Measurements from ENCODE around the gene HOXA1.

The HOXA1 gene

DNA sequence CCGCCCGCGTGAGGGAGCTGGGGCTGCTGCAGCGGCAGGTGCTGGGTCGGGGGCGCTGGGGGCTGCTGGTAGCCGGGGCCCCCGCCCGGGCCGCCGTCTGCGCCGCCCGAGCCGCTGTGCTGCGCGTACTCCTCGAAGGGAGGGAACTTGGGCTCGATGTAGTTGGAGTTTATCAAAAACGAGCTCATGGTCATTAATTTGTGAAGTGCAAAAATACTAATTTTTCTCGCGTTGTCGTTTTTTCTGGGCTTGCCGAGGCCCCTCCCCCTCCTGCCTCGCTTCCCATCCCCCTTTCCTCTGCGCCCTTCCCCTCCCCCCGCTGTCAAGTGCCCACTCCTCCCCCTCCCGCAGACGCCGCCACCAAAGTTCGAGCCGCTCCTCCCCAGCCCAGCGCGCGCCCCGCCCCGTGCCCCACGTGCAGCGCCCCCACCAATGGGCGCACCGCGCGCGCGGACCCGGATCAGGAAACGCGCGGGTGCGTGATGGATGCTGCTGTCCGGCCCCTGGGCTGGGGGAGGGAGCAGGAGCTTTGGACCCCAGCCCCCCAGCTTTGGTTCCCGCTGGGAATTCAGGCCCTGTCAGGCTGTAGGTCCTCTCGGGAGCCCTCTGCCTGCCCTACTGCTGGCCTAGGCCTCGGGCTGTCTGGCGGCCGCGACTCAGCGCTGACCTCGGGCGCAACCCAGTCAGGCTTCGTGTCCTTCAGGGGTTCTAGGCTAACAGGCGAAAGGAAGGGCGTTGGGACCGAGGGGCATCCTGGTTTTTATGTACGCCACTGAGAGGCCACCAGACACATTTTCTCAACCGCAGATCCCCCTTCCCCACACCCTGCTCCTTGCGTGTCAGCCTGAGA, 35.0 kb upstream of the HOXA1 start, which contains the start of gene HOXA4:
TSS of gene HOXA4 (minus strand) at position 218 of the 850 bp plus-strand sequence. CDS start at position 194, 24 bp downstream.
- peak; percentile 77 for DNase-seq

DNA sequence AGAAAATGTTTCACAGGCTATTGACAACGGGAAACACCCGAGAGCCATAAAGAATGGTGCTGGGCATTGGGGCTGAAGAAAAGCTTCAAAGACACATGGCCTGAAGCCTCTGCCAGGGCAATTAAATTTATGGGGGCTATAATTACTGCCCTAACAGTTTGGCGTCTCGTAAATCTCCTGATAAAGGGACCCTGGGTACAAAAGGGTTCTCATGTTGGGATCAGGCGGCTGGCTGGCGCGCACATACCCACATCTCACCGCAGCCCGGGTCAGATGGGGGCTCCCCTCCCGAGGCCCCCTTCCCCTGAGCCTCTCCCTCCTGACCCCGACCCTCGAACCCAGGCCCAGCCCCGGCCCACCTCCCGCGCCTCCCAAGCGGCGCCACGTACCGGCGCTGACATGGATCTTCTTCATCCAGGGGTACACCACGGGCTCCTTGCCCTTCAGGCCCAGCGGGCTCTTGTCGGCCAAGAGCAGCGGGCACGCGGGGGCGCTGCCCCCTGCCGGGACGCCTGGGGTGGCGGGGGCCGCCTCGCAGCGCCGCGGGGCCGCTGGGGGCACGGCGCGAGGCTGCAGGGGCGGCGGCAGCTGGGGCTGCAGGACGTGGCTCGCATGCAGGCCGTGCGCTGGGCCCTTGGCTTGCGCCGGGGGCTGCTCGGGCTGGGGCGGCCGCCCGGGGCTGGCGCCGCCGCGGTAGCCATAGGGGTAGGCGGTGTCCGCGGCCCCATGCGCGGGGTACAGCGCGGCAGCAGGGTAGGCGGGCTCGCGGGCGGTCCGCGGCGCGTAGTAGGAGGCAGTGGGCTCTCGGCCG, 34.1 kb upstream of the HOXA1 start:
- DNase-seq: no peak

DNA sequence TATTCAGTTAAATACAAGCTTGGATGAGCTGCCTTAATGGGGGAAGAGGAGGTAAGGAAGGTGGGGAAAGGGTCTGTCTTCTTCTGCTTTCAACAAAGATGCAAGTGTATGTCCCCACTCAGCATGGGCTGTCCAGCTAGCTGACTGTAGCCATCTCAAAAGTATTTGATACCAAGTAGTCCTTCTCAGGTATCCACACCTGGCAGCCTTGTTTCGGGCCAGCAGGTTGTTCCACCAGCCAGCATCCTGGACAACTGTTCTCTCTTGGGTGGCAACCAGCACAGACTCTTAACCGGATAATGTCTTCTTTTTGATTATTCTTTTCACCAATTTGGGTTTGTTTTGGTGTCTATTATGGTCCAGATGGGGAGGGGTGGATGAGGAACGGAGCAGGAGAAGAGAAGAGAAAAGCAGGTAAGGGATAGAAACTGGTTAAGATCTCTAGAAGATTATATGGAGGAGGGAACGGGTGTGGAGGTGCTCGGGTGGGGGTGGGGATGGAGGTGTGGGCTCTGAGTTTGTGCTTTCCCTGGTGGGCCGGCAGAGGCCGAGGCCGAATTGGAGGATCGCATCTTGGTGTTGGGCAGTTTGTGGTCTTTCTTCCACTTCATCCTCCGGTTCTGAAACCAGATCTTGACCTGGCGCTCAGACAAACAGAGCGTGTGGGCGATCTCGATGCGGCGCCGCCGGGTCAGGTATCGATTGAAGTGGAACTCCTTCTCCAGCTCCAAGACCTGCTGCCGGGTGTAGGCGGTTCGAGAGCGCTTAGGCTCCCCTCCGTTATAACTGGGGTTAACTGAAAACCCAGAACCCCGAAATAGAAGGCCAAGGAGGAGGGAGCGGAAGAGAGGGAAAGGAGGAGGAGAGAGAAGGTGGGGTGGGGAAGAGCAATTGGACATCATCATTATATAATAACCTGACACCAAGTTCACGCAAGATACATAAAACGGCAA, 33.3 kb upstream of the HOXA1 start:
- no peak for DNase-seq

DNA sequence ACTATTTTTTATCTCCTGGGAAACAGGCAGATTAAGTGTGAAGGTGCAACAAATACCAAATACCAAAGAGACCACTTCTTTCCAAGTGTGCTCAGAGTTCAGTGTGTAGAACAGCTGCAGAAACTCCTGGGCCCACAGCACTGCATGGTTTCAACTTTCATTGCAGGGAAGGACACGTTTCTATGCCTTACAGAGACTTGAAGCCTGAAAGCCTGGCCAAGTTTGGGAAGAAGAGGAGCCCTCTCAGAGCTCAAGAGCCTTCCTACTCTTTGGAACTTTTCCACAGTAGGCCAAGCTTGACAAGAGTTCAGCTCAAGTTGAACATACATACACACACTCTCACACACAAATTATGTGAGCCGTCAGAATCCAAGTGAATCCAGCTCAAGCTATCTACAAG, 32.2 kb upstream of the HOXA1 start:
- DNase-seq: no peak

DNA sequence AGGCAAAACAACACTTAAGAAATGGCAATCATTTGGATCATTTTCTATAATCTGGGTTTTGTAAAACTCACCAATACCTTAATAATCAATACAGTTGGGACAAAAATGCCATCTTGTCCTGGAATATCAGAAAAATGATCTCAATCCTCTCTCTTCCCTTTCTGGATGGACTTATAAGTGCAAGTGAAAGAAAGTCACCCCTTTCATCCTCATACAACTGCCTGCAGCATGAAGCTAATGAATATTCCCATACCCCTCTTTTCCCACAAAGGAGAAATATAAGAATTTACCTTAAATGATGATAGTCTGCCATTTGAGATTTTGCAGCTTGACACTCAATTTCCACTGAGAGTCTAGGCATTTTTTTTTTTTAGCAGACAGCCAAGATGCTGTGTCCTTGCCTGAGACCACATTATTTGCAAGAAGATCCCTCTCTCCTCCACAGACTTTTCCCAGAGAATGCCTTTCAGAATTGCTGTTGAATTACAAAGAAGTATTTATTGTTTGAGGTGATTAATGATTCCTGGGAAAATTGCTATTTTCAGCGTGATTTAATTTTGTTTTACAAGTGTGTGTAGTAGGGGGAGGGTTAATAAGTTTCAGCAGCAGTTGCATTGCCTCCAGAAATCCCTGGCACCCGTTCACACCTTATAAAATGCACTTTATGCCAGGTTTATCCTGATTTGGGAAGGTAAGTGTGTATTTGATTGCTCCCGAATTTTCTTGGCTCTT, 31.0 kb upstream of the HOXA1 start:
- no peak for DNase-seq

DNA sequence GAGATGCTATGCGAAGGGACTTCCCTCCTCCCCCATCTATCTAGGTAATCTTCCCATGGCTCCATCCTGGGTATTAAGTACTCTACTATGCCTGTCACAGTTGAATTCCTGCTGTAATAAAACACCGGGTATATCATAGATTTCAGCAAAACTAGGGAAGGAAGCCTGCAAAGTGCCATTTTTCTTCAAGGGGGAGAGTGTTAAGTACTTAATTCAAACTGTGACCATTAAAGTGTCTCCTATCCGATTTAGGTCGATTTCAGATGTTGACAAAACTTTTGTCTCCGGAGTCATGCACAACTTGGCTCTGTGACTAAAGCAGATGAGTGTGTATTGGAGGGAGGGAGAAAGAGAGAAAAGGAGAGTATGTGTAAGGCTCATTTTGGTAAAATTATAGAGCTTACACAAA, 30.2 kb upstream of the HOXA1 start:
- DNase-seq: no peak

DNA sequence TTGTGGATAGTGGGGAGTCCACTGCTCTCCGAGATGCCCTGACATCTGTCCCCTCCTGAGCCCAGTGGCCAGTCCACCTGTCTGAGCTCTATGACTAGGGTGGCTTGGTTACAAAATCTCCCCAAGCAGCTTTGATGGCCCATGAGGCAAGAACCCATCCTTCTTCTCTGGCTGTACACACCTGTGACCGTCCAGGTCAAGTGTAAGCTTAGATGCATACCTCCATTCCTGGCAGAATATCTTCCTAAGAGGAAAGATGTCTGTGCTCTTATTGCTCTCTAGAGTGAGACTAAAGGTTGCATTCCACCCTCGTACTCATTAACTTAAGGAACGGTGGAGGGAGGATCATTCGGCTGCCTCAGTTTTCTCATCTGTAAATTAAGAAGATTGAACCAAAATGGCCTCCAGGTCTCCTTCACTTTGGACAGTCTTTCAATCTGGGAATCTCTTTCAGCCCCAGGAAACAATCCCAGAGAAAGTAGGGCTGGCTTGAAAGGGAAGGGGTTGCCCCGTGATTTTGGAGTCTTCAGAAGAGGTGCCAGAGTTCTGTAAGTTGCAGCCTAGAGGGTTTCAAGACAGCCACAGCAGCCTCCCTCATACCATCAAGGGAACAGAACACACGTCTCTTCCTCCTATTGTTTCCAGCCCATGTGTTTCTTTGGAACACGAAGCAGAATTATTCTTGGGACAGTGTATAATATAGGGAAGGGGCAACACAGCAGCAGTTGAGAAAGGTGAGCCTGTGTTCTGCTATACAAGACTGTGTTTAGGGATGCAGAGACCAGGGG, 29.3 kb upstream of the HOXA1 start:
- no peak for DNase-seq

DNA sequence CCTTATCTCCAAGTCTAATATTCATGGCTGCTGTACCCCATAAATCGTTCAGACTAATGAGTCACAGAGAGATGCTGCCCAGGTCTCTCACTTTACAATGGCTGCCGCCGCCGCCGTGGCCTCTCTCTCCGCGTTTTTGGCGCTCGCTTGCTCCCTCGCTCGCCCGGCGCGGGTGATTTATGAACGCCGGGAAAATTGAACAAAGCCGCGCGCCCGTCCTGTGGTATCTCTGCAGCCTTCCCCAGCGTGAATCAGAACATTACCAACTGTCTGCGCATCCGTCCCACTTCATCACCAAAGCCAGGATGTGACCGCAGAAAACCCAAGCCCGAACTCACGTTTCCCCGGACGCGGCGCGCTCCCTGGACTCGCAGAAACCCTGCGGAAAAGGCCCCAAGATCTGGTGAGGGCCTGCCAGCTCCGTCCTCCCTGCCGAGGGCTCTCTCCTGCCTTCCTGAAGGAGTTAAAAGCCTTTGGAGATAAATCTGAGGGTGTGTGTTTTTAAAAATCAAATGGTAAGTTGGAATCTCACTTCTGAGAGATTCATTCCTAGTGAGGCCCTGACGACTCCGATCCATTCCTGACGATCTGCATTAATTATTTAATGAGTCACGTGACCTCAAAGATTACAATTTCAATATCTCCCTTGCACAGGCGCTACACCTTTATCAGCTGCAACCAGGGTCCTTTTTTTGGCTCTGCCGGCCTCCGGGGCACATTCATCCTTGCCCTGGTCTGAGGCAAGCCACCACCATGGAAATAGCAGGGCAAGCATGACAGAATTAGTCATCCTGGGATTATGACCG, 28.5 kb upstream of the HOXA1 start:
- DNase-seq: no peak

DNA sequence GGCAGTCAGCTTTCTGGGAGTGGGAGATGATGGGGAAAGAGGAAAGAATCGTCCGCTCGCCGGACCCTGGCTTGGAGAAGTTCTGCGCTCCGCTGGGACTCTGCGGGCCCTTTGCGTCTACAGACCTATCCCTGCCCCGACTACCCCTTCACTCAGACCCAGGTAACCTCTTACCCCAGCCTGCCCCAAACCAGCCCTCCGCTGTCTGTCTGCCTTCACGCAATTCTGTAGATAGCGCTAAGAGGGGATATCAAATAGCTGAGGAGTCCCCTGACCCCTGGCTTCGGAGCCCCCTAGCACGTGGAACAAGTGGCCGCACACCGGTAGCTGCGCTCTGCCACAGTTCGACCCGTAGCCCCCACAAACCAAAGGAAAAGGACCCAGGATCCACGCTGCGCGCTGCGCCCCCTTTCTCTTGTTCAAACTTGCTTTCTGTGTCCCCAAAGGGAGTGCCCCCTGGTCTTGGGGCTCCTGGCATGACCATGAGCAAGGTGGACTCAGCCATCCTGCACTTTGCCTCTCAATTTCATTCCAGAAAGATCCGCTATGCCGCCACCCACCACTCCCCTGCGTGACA, 27.8 kb upstream of the HOXA1 start:
- DNase-seq: no peak

DNA sequence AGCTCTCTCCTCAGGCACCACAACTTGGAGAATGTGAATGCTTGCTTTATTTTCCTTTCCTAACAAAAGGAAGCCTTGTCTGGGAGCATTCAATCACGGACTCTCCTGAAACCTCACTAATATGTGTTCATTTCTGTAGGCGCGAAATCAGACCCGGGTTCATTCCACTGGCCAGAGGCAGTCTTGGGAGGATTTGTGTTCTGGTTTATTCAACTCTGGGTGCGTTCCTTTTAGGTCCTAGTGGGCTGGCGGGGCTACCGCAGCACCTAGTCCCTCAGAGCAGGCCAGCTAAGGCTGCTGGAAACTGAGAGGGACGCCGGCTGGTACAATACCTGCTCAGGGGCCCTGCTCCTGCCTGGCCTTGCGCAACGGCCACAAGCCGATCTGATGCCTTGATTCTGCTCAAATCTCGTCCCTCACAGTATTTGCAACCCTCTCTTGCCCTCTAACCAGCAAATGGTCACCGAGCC, 27.2 kb upstream of the HOXA1 start:
- no peak for DNase-seq

DNA sequence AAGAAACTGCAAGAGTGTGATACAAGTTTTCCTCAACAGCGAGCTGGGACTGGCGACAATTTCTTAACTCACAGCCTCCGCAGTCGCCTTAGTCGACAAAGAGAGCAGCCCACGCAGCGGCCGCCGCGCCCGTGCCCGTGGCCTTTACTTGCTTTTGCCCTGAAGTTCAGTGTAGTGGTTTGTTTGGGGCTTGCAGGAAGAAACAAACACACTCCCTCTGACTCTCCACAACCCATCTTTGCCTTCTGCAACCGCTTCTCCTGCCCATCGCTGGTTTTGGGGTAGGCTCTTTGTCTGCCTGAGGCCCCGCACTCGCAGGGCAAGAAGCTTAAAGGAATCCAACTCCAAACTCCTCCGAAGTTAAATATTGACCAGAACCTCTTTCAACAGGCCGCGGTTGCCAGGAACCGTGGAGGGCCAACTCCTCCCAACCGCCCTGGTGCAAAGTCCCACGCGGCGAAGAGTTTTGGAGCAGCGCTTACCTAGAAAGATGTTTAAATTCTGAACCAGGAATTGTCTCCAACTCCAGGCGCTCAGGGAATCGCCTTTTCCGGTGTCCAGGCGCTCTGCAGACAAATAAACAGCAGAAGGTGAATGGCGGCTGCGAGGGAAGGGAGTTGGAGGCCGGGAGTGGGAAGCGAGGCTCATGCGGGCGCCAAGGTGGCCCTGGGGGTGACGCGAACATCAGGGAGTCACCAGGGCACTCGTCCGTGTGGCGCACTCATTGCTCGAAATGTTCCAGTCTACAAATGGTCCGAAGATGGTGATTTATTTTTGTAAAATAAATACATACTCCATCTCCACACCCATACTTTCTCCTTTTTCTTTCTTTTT, 26.5 kb upstream of the HOXA1 start:
- DNase-seq: no peak

DNA sequence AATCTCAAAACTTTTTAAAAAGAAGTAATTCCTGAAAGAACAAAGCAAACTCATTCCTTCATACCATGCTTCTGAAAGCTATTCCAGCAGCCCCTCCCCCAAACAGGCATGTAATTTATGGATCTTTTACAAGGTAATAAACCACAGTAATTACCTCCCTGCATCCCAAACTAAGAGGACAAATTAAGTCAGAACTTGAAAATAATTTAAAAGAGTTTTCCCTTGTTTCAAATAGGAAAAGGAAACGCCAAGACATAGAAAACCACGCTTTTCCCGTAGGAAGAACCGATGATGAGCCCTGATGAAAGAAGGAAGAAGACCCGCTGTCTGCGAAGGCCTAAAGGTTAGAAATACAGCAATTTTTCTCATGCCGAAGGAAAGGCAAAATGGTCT, 25.9 kb upstream of the HOXA1 start:
- DNase-seq: no peak

DNA sequence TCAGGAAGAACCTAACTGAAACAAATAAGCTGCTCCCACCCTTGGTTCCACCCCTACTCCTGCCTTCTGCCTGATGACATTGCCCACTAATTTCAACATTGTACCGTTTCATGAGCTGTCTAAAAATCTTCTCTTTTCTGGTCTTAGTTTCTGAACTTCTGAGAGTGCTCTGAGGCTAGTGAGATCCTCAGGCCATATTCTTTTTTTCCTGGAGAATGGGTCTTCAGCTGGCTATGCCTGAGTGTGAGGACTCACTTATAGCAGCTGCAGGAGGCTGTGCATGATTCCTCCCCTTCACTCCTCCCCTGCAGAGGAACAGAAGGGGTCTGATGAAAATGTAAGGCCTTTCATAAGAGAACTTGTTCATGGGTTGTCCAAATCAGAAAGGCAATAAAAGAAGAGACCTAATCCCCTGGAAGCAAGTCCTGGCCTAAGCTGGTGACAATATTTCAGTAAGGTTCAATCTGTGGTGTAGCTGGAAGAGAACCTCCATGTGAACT, 23.7 kb upstream of the HOXA1 start:
- no peak for DNase-seq

DNA sequence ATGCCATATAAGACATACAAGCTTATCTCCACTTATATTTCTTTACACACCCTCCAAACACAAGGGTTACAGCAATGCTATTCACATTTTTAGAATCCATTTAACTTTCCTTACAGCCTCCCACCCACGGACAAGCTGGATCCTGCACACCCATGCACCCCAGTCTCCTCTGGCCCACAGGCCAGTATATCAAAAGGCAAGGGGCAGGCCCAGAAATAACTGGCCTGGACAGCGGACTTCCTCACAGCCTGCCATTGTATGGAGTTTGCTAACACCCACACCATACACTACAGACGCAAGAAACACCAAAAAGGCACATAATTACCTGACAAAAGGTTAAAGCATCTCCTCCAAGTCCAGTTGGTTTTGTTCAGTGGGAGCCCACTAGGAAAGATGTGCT, 22.8 kb upstream of the HOXA1 start:
- DNase-seq: no peak

DNA sequence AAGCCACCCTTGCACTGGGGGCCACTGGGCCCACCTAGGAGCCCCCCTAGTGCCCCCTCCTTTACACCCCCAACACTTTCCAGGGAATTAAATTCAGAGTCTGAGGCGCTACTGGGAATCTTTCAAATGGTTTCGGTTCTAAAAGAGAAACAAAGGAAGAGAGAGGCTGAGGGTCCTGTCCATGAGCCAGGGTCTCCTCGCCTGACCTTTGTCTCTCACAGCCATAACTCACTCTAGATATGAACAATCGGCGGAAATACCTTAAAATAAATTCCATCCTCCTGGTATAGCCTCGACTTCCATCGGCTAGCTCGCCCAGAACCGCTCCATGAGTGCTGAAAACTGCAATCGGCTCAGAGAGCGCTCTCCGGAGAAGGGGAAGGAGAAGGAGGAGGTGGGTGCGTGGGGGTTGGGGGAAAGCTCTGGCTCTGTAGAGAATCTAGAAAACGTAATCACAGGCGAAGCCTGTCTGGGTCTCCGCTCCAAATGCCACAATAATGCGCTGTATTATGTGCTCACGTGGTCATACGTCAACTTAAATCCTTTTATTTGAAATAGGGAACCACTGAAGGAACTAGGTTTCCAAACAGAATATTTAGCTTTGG, 22.2 kb upstream of the HOXA1 start:
- DNase-seq: no peak

DNA sequence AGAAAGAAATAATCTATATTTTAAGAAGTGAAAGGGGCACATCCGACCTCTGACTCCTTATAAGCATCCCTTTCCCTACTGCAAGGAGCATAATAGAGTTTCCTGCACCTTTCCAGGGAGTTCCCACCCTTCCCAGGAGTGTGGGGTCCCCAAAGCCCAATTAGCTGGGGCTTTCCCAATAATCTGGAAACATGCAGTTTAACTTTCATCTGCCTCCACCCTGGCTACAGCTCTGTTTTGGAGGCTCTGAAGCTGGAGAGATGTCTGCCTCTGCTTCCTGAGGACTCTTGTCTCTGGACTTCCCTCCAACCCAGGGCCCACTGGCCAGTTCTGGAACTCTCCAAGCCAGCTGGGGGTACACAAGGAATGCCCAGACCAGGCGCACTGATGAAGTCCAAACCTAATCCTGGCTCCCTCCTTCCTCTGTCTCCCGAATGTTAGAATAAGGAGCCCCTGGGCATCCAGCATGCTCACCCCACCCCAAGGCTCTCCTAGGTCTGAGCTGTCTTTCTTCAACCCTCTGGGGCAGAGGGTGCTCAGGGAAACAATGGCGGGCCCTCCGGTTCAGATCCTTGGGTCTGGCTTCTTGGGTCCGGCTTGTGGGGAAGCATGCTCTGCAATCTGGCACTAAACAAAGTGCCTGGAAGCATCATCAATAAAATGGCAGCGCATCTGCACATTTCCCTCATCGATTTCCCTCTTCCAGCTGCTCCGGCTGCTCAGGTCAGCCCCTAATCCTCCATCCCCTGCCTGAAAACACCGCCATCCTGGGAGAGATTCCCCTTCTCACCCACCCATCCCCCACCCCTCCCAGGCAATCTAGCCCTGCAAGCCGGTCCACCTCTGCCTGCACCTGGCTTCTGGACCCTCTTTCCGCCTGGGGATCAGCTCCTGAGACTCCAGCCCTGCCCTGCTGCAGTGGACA, 21.4 kb upstream of the HOXA1 start:
- DNase-seq: no peak

Measured in CD4-positive, alpha-beta T cell treated with Interleukin-10 for 1 hour (primary cell).